T-cell (primary cell): ENCODE data around the gene GPR183. TPM values are rescaled to one million over a fixed set of nuclear protein-coding genes. Genes with fewer than 3 reads are reported as not detected.

ENCODE experiments used
- ATAC-seq, 4 experiments: fragments of 200-7000 bp in 3 of 4; fragments of 150-1000 bp in 1 of 4; cut with Tn5 transposase; replicated peaks in 1 of 4; 1 replicate in 3 of 4; 2 replicates in 1 of 4; pipeline ENCODE4 v1.10.0; 2021; ENCODE audit warnings: moderate library complexity in 3 of 4, mild to moderate bottlenecking in 2 of 4, moderate number of reproducible peaks in 1 of 4
- CTCF ChIA-PET, 2 donors: fragments of 300-600 bp; sonication (Branson Sonifier 250); formaldehyde crosslinking; loops; one replicate each; lab custom pipeline; 2022; ENCODE audit warnings: antibody characterized with exemption in 2 of 2; lab: Charles Lee
- POLR2A ChIA-PET, 2 donors: fragments of 300-600 bp; sonication (Branson Sonifier 250); formaldehyde crosslinking; loops; one replicate each; lab custom pipeline; 2022; ENCODE audit warnings: antibody characterized with exemption in 2 of 2; lab: Charles Lee
- DNase-seq, 35 experiments: peaks; one replicate each; pipeline versions ENCODE4 v3.0.0 to v3.0.0-alpha.2; 2013 to 2023
- H3K27ac ChIP-seq: one replicate; pipeline ENCODE4 v1.5.1; 2013; ENCODE audit warnings: low read length
- H3K27me3 ChIP-seq, 2 experiments: replicated peaks in 1 of 2; 1 replicate in 1 of 2; 2 replicates in 1 of 2; pipeline versions ENCODE4 v1.6.1 to v1.7.0; 2013; ENCODE audit warnings: low read length in 1 of 2, mixed read lengths in 1 of 2; ENCODE audit not compliant: control insufficient read depth in 2 of 2, insufficient read depth in 2 of 2; ENCODE audit errors: extremely low read depth in 1 of 2
- H3K36me3 ChIP-seq, 2 donors: 1 replicate in 1 of 2; 2 replicates in 1 of 2; pipeline versions ENCODE4 v1.6.1 to v1.7.0; 2013; ENCODE audit warnings: low read length in 1 of 2; ENCODE audit not compliant: control insufficient read depth in 2 of 2, insufficient read depth in 1 of 2; ENCODE audit errors: extremely low read depth in 1 of 2
- H3K4me1 ChIP-seq, 2 experiments: 1 replicate in 1 of 2; 2 replicates in 1 of 2; pipeline versions ENCODE4 v1.6.1 to v1.7.0; 2013; ENCODE audit warnings: low read length in 2 of 2, mixed read lengths in 1 of 2; ENCODE audit not compliant: insufficient read depth in 2 of 2, control insufficient read depth in 1 of 2; ENCODE audit errors: extremely low read depth in 1 of 2
- H3K4me3 ChIP-seq, 2 donors: 1 replicate in 1 of 2; 2 replicates in 1 of 2; pipeline versions ENCODE4 v1.5.1 to v1.7.0; 2013; ENCODE audit warnings: mild to moderate bottlenecking in 2 of 2, low read length in 1 of 2, moderate library complexity in 1 of 2; ENCODE audit not compliant: control insufficient read depth in 1 of 2; ENCODE audit errors: extremely low read depth in 1 of 2
- H3K9me3 ChIP-seq: 2 replicates; pipeline ENCODE4 v1.7.0; 2013
- H3K27ac Mint-ChIP-seq, 2 donors: one replicate each; pipeline ENCODE4 v1.8.0; 2020 to 2021; ENCODE audit warnings: mild to moderate bottlenecking in 2 of 2, mixed read lengths in 2 of 2
- H3K27me3 Mint-ChIP-seq, 2 donors: one replicate each; pipeline ENCODE4 v1.8.0; 2021 to 2022; ENCODE audit warnings: mixed read lengths in 2 of 2
- H3K36me3 Mint-ChIP-seq: one replicate; pipeline ENCODE4 v1.8.0; 2021; ENCODE audit warnings: mixed read lengths
- H3K4me1 Mint-ChIP-seq, 3 donors: one replicate each; pipeline ENCODE4 v1.8.0; 2020 to 2022; ENCODE audit warnings: mixed read lengths in 3 of 3, mild to moderate bottlenecking in 1 of 3
- H3K4me3 Mint-ChIP-seq, 3 donors: one replicate each; pipeline ENCODE4 v1.8.0; 2020 to 2022; ENCODE audit warnings: mild to moderate bottlenecking in 3 of 3, mixed read lengths in 3 of 3, moderate library complexity in 3 of 3
- H3K9me3 Mint-ChIP-seq, 3 donors: one replicate each; pipeline ENCODE4 v1.8.0; 2020 to 2022; ENCODE audit warnings: mixed read lengths in 3 of 3
- WGBS: methylation state at CpG from one replicate; pipeline ENCODE4 v1.1.5; 2013; ENCODE audit warnings: missing lambda C conversion rate; ENCODE audit not compliant: insufficient coverage; 5-methylcytosine and 5-hydroxymethylcytosine counted together
- total RNA-seq, 35 experiments: library from RNA in 6 of 35; stranded (reverse) in 6 of 35; fragments of 120-200 nt in 1 of 35; gene quantifications; one replicate each; pipeline versions ENCODE4 v1.2.1 to v1.2.4 and lab custom pipeline; 2013 to 2026

GPR183 gene
- total RNA-seq, 5 donors from 2014 or later (not counting 1 experiment from before 2014, with no cell fraction given): 69.9 to 152 (median 100) TPM

GRCh38 chr13:99257291-99257690 lies 49.9 kb downstream of the GPR183 start:
- H3K4me3 ChIP-seq: peak overlapping the region; percentile 54 to 76
- CTCF ChIA-PET: interaction anchor here (0.9 to 5.0 kb wide), 16 partner anchors 9 to 246 kb away, joined by 3 to 107 read pairs (median 6); partner anchors contain the start of gene UBAC2 (in 1 of the 2)
- WGBS: no CpG with 5 or more reads among the region's 2 CpGs
- Mint-ChIP-seq H3K4me3 (peak overlapping the region; percentile 75 to 93 (median 82)), H3K27me3 (no peaks in the 10 kb centered on the region), H3K36me3 (peaks cover 29% of the 10 kb centered on the region), H3K27ac (peak overlapping the region; percentile 39 to 82), H3K9me3 (no peaks in the 10 kb centered on the region), H3K4me1 (peaks cover 58 to 79% (median 75%) of the 10 kb centered on the region in 3 donors)
- ATAC-seq: no peak
- H3K36me3 ChIP-seq: peaks cover 8 to 38% of the 10 kb centered on the region in 2 donors
- no peaks in the 10 kb centered on the region for H3K27me3 ChIP-seq
- H3K4me1 ChIP-seq: peaks cover 27 to 53% of the 10 kb centered on the region in 2 experiments
- DNase-seq: no peak
- peak overlapping the region; percentile 85 for H3K27ac ChIP-seq
- H3K9me3 ChIP-seq: no peaks in the 10 kb centered on the region
- POLR2A ChIA-PET: interaction anchor here (0.6 to 4.1 kb wide), 15 partner anchors 10 to 118 kb away, joined by 3 to 41 read pairs (median 5); partner anchors contain the start of gene UBAC2 (in 1 of the 2)

GRCh38 chr13:99256709-99257108 lies 50.5 kb downstream of the GPR183 start:
- ATAC-seq (peak in 1 of 4 experiments; percentile 45), DNase-seq (peak in 1 of 35 experiments; percentile 51)
- Histone ChIP-seq H3K4me3 (peak overlapping the region; percentile 54 to 67), H3K27me3 (no peaks in the 10 kb centered on the region), H3K9me3 (no peaks in the 10 kb centered on the region), H3K27ac (peak overlapping the region; percentile 53), H3K36me3 (peaks cover 8 to 37% of the 10 kb centered on the region in 2 donors), H3K4me1 (peaks cover 31 to 54% of the 10 kb centered on the region in 2 experiments)
- peak overlapping the region; percentile 81 to 86 for H3K27ac Mint-ChIP-seq
- ChIA-PET POLR2A (interaction anchor here (0.6 to 4.1 kb wide), 15 partner anchors 9 to 178 kb away, joined by 3 to 41 read pairs (median 4); partner anchors contain the start of gene UBAC2 (in 2 of the 2)), CTCF (interaction anchor here (0.7 to 5.0 kb wide), 14 partner anchors 12 to 179 kb away, joined by 3 to 107 read pairs (median 4); partner anchors contain the start of gene UBAC2 (in 1 of the 2))
- H3K27me3 Mint-ChIP-seq: no peaks in the 10 kb centered on the region
- peaks cover 34% of the 10 kb centered on the region for H3K36me3 Mint-ChIP-seq
- H3K4me1 Mint-ChIP-seq: peaks cover 64 to 80% (median 75%) of the 10 kb centered on the region in 3 donors
- H3K9me3 Mint-ChIP-seq: no peaks in the 10 kb centered on the region
- whole genome bisulfite sequencing: no CpG with 5 or more reads among the region's 3 CpGs
- H3K4me3 Mint-ChIP-seq: peak overlapping the region; percentile 75 to 93 (median 82)

GRCh38 chr13:99256283-99256682 lies 50.9 kb downstream of the GPR183 start:
- no peaks in the 10 kb centered on the region for H3K9me3 ChIP-seq
- DNase-seq: no peak
- POLR2A ChIA-PET: interaction anchor here (0.6 to 4.1 kb wide), 16 partner anchors 10 to 244 kb away, joined by 3 to 41 read pairs (median 4); partner anchors contain the start of gene UBAC2 (in 2 of the 2)
- Mint-ChIP-seq H3K9me3 (no peaks in the 10 kb centered on the region), H3K4me1 (peaks cover 65 to 80% (median 75%) of the 10 kb centered on the region in 3 donors), H3K36me3 (peaks cover 35% of the 10 kb centered on the region), H3K27me3 (no peaks in the 10 kb centered on the region), H3K4me3 (peak overlapping the region; percentile 75 to 93 (median 82)), H3K27ac (peak overlapping the region; percentile 81 to 86)
- H3K4me3 ChIP-seq: peak overlapping the region in 1 of 2 donors; percentile 54
- CTCF ChIA-PET: interaction anchor here (0.7 to 5.0 kb wide), 13 partner anchors 10 to 180 kb away, joined by 3 to 107 read pairs (median 3); no protein-coding TSS in a partner anchor
- WGBS: no CpG with 5 or more reads among the region's 2 CpGs
- no peaks in the 10 kb centered on the region for H3K27me3 ChIP-seq
- peak overlapping the region; percentile 53 for H3K27ac ChIP-seq
- H3K4me1 ChIP-seq: peaks cover 32 to 55% of the 10 kb centered on the region in 2 experiments
- no peak for ATAC-seq
- peaks cover 8 to 33% of the 10 kb centered on the region in 2 donors for H3K36me3 ChIP-seq

- peak overlapping the region; percentile 75 to 93 (median 82) for H3K4me3 Mint-ChIP-seq
- Histone ChIP-seq H3K36me3 (peaks cover 8 to 36% of the 10 kb centered on the region in 2 donors), H3K27me3 (no peaks in the 10 kb centered on the region), H3K4me3 (peak overlapping the region; percentile 15 to 54), H3K9me3 (no peaks in the 10 kb centered on the region), H3K4me1 (peaks cover 27 to 48% of the 10 kb centered on the region in 2 experiments), H3K27ac (peak overlapping the region; percentile 53)
- CTCF ChIA-PET: interaction anchor here (0.7 to 5.0 kb wide), 8 partner anchors 11 to 181 kb away, joined by 3 to 107 read pairs (median 4); no protein-coding TSS in a partner anchor
- H3K9me3 Mint-ChIP-seq: no peaks in the 10 kb centered on the region
- ATAC-seq: no peak
- DNase-seq: no peak
- POLR2A ChIA-PET: interaction anchor here (1.1 to 4.1 kb wide), 2 partner anchors 54 to 245 kb away, joined by 3 to 41 read pairs; partner anchors contain the start of gene UBAC2 (in 1 of the 2)
- peak overlapping the region; percentile 67 to 81 for H3K27ac Mint-ChIP-seq
- peaks cover 65 to 80% (median 75%) of the 10 kb centered on the region in 3 donors for H3K4me1 Mint-ChIP-seq
- peaks cover 41% of the 10 kb centered on the region for H3K36me3 Mint-ChIP-seq
- no peaks in the 10 kb centered on the region for H3K27me3 Mint-ChIP-seq
- WGBS: 80% methylated on average over 1 of the region's 10 CpGs
Observed at GRCh38 chr13:99255271-99255670, 51.9 kb downstream of the GPR183 start.

- Mint-ChIP-seq H3K27ac (peak overlapping the region; percentile 67 to 81), H3K4me1 (peaks cover 65 to 80% (median 75%) of the 10 kb centered on the region in 3 donors), H3K9me3 (no peaks in the 10 kb centered on the region), H3K27me3 (no peaks in the 10 kb centered on the region), H3K4me3 (peak overlapping the region; percentile 75 to 93 (median 82)), H3K36me3 (peaks cover 42% of the 10 kb centered on the region)
- H3K36me3 ChIP-seq: peaks cover 8 to 33% of the 10 kb centered on the region in 2 donors
- POLR2A ChIA-PET: interaction anchor here in 1 of 2 donors (4.1 kb wide), 1 partner anchor 54 kb away, joined by 41 read pairs; the partner anchor contains the start of gene UBAC2
- CTCF ChIA-PET: interaction anchor here (1.7 to 5.0 kb wide), 3 partner anchors 14 to 181 kb away, joined by 4 to 107 read pairs (median 8); no protein-coding TSS in a partner anchor
- H3K4me3 ChIP-seq: peak overlapping the region in 1 of 2 donors; percentile 15
- DNase-seq (no peak), ATAC-seq (no peak)
- WGBS: 76% methylated on average over 10 of the region's 14 CpGs
- no peaks in the 10 kb centered on the region for H3K27me3 ChIP-seq
- peaks cover 23 to 44% of the 10 kb centered on the region in 2 experiments for H3K4me1 ChIP-seq
- H3K9me3 ChIP-seq: no peaks in the 10 kb centered on the region
- H3K27ac ChIP-seq: peak overlapping the region; percentile 53
Observed at GRCh38 chr13:99254830-99255229, 52.4 kb downstream of the GPR183 start.

GRCh38 chr13:99251921-99252320 lies 55.3 kb downstream of the GPR183 start:
- peaks cover 61% of the 10 kb centered on the region for H3K36me3 Mint-ChIP-seq
- Histone ChIP-seq H3K4me1 (peaks cover 16 to 31% of the 10 kb centered on the region in 2 experiments), H3K27me3 (no peaks in the 10 kb centered on the region), H3K9me3 (no peaks in the 10 kb centered on the region), H3K4me3 (no peak overlapping the region), H3K27ac (peak overlapping the region; percentile 16), H3K36me3 (peaks cover 17 to 39% of the 10 kb centered on the region in 2 donors)
- 88% methylated on average over 1 of the region's 4 CpGs for WGBS
- peak overlapping the region; percentile 77 to 85 for H3K27ac Mint-ChIP-seq
- POLR2A ChIA-PET: no interaction called here
- H3K4me3 Mint-ChIP-seq: peak overlapping the region in 1 of 3 donors; percentile 1
- no peak for DNase-seq
- peaks cover 66 to 73% (median 71%) of the 10 kb centered on the region in 3 donors for H3K4me1 Mint-ChIP-seq
- H3K27me3 Mint-ChIP-seq: no peaks in the 10 kb centered on the region
- no peak for ATAC-seq
- peaks cover 0 to 5% (median 0%) of the 10 kb centered on the region in 3 donors for H3K9me3 Mint-ChIP-seq
- CTCF ChIA-PET: interaction anchor here (0.6 to 1.4 kb wide), 7 partner anchors 9 to 75 kb away, joined by 3 to 6 read pairs (median 3); no protein-coding TSS in a partner anchor
